Body of pancreas (tissue), 4 donors: Measurements from ENCODE around the gene COLEC11.

ENCODE experiments used
- POLR2A ChIP-seq, 3 donors: fragments of 450-650 bp; IDR thresholded peaks; one replicate each; pipeline ENCODE4 v1.6.1; 2016; ENCODE audit warnings: antibody characterized with exemption in 3 of 3, mild to moderate bottlenecking in 2 of 3
- TF ChIP-seq, protein P1 (sequence below), 7 experiments: fragments of 450-650 bp in 4 of 7; fragments of 200-600 bp in 3 of 7; sonication (generic) in 3 of 7; IDR thresholded peaks; one replicate each; pipeline ENCODE4 v1.5.1; 2016 to 2019; ENCODE audit warnings: antibody characterized with exemption in 7 of 7

DNA sequence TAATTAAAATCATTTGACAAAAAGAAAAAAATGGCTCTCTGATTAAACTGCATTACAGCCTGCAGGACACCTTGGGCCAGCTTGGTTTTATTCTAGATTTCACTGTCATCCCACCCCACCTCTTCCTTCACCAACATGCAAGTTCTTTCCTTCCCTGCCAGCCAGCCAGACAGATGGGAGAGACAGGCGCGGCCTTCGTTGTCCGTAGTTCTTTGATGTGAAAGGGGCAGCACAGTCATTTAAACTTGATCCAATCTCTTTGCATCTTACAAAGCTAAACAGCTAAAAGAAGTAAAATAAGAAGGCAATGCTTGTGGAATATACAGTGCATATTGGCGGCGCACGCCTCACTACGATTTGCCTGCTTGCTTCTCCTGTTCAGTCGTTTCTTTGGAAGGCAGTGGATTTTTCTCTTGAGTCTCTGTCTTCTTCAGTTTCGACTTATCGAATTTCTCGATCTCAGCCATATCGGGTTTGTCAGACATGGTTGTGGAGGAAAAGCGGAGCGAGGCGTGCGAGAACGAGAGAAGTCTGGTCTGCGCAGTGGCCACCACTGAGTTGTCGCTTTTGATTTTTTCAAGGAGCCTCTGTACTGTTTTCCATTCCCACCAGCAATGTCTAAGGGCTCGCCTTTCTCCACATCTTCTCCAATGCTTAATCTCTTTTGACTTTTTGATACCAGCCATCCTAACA, 22.4 kb downstream of the COLEC11 start:
- TF ChIP-seq, protein P1, sequence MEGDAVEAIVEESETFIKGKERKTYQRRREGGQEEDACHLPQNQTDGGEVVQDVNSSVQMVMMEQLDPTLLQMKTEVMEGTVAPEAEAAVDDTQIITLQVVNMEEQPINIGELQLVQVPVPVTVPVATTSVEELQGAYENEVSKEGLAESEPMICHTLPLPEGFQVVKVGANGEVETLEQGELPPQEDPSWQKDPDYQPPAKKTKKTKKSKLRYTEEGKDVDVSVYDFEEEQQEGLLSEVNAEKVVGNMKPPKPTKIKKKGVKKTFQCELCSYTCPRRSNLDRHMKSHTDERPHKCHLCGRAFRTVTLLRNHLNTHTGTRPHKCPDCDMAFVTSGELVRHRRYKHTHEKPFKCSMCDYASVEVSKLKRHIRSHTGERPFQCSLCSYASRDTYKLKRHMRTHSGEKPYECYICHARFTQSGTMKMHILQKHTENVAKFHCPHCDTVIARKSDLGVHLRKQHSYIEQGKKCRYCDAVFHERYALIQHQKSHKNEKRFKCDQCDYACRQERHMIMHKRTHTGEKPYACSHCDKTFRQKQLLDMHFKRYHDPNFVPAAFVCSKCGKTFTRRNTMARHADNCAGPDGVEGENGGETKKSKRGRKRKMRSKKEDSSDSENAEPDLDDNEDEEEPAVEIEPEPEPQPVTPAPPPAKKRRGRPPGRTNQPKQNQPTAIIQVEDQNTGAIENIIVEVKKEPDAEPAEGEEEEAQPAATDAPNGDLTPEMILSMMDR (IDR thresholded peaks at IDR 0.05): no peak
- TF ChIP-seq POLR2A (IDR thresholded peaks at IDR 0.05): no peak
